ENCODE data around the gene CAPSL. TPM values are rescaled to one million over a fixed set of nuclear protein-coding genes. Genes with fewer than 3 reads are reported as not detected.
"Not testable (repeated sequence)": the region's sequence is repeated elsewhere in the genome, so short reads cannot be mapped to it uniquely, and the experiment has no call there.

CAPSL gene
- not detected for total RNA-seq

DNA sequence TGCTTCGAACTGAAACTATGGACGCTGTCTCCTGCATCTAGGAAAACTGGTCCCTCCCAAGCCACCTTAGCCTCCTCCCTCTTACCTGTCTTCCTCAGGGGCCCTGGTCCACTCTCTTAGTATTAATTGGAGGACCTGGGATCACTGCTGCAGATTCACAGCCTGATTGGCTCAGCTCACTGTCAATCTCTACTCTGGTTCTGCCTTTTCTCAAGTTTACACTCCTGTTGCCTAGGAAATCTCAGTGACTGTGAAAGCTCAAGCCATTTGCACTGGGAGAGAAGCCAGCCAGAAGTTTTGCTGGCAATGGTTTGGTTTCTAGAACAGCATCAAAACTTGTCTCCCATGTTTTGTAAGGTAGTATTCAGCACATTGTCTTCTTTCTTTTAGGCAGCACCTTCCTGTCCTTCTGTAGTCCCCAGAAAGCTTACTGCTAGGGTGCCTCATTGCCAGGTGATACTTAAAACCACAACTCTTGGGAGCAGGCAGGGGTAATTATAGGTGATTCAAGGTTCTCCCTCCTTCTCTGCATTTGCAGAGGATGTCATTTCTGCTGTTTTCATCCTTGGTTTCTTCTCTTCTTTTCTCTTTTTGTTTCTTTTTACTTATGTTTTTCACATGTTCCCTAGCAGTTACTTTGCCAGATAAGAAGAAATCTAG lies at the start of gene CAPSL:
Gene CAPSL (minus strand): TSS at position 55 of the 660 bp plus-strand sequence. CDS start 17,502 bp downstream, outside the sequence.
- peak; percentile 10 for DNase-seq

GRCh38 chr5:35987776-35988175 lies 49.4 kb upstream of the CAPSL start:
- DNase-seq = no peak

GRCh38 chr5:35979715-35980114 lies 41.3 kb upstream of the CAPSL start:
- no peak for DNase-seq

DNA sequence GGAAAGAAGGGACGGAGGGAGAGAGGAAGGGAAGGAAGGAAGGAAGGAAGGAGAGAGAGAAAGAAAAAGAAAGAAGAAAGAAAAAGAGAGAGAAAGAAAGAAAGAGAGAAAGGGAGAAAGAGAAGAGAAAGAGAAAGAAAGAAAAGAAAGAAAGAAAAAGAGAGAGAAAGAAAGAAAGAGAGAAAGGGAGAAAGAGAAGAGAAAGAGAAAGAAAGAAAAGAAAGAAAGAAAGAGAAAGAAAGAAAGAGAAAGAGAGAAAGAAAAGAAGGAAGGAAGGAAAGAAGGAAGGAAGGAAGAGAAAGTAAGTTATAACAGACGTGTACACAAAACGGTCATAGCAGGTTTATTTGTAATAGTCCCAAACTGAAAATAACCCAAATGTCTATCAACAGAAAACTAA lies 38.4 kb upstream of the CAPSL start:
- not testable (repeated sequence) for DNase-seq

DNA sequence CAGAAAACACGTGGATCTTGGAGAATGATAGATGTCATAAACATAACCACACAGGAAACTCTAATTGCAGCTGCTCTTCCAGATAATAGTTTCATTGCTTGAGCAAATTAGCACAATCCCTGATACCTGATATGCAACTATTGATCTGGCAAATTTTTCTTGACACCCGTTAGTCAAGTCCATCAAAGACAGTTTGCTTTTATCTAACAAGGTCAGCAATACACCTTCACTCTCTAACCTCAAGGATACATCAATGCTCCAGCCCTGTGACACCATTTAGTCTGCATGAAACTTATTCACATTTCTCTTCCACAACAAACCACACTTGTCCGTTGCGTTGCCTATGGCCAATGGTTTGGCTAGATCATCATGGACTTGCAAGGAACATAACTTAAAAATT lies 36.1 kb upstream of the CAPSL start:
- no peak for DNase-seq

GRCh38 chr5:35971878-35972210 lies 33.4 kb upstream of the CAPSL start:
- DNase-seq = no peak

DNA sequence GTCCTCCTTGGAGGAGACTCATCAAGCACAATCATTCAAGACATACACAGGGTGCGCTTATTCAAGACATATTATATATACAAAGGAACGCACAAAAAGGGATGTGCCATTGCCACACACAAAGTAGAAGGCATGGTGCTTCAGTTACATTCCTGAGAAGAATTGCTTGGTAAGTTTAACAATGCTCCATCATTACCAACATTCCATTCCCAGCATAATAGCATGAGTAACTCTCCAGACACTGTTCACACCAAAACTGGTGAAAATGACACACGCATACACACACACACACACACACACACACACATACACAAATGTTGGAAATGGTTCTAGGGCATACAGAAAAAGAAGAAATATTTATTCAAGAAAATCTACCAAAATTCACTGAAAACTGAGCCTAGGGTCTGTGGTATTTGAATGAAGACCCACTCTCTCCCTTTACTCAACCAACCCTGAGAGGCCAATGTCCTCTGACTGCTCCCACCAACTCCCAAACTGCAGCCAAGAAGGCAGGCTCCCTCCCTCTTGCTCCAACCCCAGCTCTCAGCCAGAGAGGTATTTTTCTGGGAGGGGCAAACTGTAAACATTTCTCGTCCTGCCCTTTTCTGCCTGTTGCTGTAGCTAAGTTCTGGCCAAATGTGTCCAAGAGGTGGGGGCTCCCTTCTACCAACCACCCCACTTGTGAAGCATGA lies 32.9 kb upstream of the CAPSL start:
- no peak for DNase-seq

DNA sequence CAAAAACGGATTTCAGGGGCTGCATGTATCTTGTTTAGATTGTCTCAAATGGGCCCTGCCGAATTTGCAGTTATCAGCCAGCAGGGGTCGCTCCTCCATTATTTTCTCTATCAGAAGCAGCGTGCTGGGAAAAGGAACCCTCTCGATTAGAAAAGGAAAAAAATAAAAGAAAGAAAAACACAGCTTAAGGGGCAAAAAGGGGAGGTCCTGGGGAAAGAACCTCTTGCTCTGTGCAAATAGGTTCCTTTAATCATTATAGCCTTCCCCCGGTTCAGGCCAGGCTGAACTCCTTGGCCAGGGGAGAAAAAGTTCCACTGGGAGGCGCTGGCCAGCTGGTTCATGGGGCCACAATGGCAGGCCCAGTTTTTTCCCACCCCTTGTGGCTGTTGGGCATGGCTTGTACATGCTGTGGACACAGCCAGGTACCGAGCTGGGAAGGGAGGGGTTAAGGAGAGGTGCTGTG lies 25.0 kb upstream of the CAPSL start:
- no peak for DNase-seq

GRCh38 chr5:35960328-35960727 lies 21.9 kb upstream of the CAPSL start:
- no peak for DNase-seq

GRCh38 chr5:35956429-35956828 lies 18.0 kb upstream of the CAPSL start:
- no peak for DNase-seq

- no peak for DNase-seq
Observed at GRCh38 chr5:35954175-35954574, 15.8 kb upstream of the CAPSL start.

DNA sequence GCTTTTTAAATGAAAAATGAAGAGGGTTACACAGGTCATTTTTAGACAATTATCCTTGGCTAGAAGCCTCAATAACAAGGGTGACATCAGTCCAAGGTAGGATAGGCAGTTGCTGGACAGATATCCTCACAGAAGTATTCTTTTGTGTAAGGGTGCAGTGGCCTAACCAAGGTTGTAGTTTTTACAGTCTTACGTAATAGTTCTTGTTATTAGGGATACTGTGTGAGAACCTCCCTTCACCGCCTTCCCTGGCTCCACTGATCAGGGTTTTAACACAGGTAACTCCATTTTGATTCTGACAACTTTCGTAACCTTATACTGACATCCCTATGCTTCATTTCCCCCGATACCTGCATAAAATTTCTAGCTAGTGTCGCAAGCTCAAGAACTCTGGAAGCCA lies 8.7 kb upstream of the CAPSL start:
- no peak for DNase-seq

DNA sequence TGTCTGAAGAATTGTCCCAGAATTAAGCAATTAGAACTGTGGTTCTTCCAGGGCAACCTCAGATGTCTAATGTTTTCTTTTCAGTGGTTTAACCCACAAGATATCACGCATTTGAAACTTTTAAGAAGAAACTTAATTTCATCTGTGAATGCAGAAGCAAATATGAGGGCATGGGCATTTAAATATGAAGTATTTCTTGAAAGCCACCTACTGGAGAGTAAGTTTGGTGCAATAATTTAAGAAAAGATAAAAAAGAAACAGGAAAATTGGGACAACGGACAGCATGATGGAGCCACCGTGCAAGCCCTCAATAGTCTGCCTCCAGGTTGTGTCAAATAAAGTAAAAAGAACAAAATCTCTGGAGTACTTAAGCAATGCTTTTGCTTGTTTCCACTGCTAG lies 1.2 kb upstream of the CAPSL start:
- no peak for DNase-seq

DNA sequence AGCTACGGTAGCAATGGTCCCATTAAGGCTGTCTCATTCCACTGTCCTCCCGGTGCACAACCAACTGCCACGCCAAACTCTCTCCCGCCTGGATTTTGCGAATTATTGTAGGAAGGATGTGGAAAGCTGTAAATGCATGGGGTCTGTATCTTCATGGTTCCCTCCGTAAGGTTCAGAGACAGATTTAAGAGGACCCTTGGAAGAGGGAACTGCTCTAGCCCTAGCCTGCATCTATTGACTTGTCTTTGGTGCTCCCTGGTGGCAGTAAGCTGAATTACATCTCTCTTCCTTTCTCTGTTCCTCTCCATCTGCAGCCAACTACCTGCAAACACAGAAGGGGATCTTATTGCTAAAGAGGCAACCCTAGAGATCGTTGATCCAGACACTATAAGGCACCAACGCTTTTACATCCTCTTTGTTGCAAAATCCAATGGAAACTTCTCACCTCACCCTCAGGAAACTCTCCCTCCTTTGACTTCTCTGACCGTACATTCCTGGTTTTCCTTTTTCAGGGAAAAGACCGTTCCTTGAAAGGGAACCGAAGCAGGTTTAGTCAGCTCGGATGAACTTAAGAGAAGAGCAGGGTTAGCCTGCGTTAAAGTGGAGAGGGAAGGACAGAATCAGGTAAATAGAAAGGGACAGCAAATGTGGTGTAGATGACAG lies 11.9 kb downstream of the CAPSL start:
- DNase-seq = peak; percentile 22

DNA sequence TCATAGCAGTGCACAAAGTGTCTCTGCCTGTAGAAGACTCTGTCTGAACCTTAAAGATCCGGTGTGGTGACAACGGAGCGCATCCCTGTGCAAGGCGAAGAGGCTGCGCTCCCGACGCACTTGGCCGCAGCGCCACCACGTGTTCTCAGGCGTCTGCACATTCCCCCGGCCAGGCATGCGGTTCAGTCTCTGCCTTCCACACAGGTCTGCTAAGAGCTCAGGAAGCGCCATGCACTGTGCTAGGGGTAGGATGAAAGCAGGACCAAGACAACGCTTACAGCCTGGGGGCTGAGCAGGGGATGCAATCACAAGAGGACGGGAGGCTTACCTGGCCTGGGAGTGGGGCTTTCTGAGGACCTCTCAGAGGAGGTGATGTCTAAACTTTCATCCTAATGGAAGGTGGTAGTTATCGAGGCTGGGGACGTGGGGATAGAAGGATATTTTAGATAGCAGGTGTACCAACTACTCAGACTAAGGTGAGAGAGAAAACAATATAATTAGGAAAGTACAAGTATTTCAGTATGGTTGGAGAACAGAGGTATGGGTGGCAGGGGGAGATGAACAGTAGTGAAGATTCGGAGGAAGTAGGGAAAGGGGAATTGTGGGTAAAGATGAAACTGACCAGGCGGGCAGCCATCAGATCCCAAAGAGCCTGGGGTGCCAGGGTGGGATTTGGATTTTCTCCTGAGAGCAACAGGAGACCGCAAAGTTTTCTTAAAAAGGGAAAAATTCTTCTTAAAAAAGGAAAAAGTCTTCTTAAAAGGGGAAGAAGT lies 13.3 kb downstream of the CAPSL start:
- DNase-seq = peak; percentile 46

DNA sequence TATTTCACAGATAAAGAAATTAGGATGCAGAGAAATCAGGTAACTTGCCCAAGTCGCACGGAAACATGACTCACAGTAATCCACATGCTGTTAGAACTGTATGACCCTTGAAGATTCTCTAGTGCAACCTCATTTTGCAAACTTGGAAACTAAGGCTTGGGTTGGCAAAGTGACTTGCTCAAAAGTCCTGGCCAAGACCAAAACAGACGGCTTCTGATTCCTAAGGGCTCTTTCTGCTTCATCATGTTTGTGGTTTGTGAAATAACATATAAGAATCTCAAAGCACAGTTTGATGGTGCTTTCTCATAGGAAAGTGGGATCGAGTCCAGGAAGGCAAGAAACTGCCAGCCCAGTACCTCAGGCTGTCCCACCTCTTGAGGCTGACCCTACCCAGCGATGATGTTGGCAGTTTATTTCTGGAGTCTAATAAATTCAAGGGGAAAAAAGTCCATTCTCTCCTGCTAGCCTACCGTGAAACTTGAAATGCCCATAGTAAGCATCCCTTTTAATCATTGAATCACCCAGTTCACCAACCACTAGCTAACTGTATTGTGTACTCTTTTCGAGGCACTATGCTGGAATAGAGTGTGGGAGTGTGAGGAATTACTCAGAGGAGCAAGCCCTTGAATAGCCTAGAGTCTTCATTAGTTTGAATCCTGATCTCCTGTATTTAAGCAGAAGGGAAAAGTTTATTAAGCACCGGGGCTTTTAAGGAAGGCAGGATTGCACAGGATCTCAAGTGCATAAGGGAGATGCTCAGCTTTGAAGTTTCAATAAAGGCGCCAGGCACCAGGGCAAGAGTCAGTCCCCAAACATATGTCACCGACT lies 14.1 kb downstream of the CAPSL start:
- no peak for DNase-seq

- DNase-seq = no peak
Observed at GRCh38 chr5:35922468-35922867, 16.0 kb downstream of the CAPSL start.

DNA sequence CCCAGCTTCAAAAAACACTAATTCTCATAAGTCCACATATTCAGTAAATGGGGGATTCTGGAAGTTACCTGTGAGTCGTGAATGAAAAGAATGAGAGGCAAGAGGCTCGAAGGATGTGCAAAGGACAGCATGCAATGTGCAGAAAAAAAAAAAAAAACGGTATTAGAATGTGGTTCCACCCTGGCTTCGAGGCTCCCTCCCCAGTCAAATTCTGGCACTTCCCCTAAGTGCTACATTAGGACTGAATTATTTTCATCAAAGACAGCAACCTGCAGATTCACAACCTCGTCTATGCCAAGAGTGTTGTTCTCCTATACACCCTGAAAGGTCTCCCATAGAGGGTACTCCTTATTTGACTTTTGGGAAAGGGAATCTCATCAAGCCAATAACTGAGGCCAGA lies 16.5 kb downstream of the CAPSL start:
- DNase-seq = no peak

DNA sequence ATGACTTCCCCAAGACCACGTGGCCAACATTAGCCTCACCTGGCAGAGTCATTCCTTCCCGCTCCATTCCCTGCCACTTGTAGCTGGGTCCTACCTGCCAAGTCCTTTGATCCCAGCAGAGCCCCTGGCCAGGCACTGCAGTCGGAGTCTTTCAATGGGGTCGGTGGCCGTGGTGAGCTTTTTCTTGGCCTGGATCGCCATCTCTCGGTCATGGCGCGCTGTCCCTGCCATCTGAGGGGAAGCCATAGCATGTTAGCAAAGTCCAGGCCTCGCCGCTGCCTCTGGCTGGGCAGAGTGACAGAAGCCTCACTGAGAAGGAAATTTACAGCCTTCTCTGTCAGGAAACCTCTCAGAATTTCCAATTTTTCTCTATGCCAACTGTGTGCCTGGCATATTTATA lies 17.5 kb downstream of the CAPSL start:
- no peak for DNase-seq

- no peak for DNase-seq
Observed at GRCh38 chr5:35919191-35919590, 19.2 kb downstream of the CAPSL start.

DNA sequence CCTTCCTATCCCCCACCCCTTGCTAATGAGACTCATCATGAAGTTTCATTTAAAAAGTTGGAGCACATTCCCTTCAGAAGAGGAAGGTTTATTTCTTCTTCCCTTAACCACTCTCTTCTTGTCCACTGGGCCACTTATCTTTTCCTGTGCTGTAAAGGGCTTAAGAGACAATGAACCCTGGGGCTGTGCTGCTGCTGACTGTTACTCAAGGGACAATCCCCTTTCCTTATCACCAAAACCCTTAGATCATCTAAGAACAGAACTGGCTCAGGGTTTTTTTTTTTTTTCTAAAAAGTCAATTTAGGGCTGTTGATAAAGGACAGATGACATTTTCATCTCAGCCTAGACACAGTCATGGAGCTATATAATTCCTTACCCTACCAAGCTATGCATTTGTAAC lies 29.6 kb downstream of the CAPSL start:
- no peak for DNase-seq

GRCh38 chr5:35908228-35908627 lies 30.2 kb downstream of the CAPSL start:
- no peak for DNase-seq
